H9 (cell line): ENCODE data around the gene GSTA5. TPM values are rescaled to one million over a fixed set of nuclear protein-coding genes. Genes with fewer than 3 reads are reported as not detected.

Experiments used
- DNase-seq: peaks from one replicate; pipeline ENCODE4 v3.0.0-alpha.2; 2017
- H2AFZ ChIP-seq: one replicate; pipeline ENCODE4 v1.6.1; 2013; ENCODE audit warnings: mild to moderate bottlenecking, low read length, control low read depth, moderate library complexity
- H2AK5ac ChIP-seq: 2 replicates; pipeline ENCODE4 v1.6.1; 2013; ENCODE audit warnings: low read length, control low read depth, mixed read lengths; ENCODE audit not compliant: insufficient read length
- H2BK120ac ChIP-seq: one replicate; pipeline ENCODE4 v1.6.1; 2013; ENCODE audit warnings: low read depth, mild to moderate bottlenecking, low read length, control low read depth, inconsistent platforms; ENCODE audit not compliant: poor library complexity, severe bottlenecking
- H2BK12ac ChIP-seq: 2 replicates; pipeline ENCODE4 v1.6.1; 2013; ENCODE audit warnings: low read length, control low read depth, mixed read lengths, low read depth; ENCODE audit not compliant: insufficient read length
- H2BK15ac ChIP-seq: 2 replicates; pipeline ENCODE4 v1.6.1; 2013; ENCODE audit warnings: low read depth, low read length, control low read depth
- H2BK20ac ChIP-seq: one replicate; pipeline ENCODE4 v1.6.1; 2013; ENCODE audit warnings: low read depth, mild to moderate bottlenecking, low read length, control low read depth, inconsistent platforms; ENCODE audit not compliant: poor library complexity, severe bottlenecking
- H2BK5ac ChIP-seq: 2 replicates; pipeline ENCODE4 v1.6.1; 2013; ENCODE audit warnings: low read length, control low read depth, mixed read lengths; ENCODE audit not compliant: insufficient read length
- H3K14ac ChIP-seq: 2 replicates; pipeline ENCODE4 v1.6.1; 2013; ENCODE audit warnings: low read length, control low read depth; ENCODE audit not compliant: insufficient read depth
- H3K18ac ChIP-seq: 2 replicates; pipeline ENCODE4 v1.6.1; 2013; ENCODE audit warnings: low read depth, mild to moderate bottlenecking, mixed read lengths, low read length, control low read depth; ENCODE audit not compliant: insufficient read length
- H3K23ac ChIP-seq: 2 replicates; pipeline ENCODE4 v1.6.1; 2013; ENCODE audit warnings: low read length, control low read depth, mixed read lengths, low read depth; ENCODE audit not compliant: insufficient read length
- H3K23me2 ChIP-seq: 2 replicates; pipeline ENCODE4 v1.6.1; 2013; ENCODE audit warnings: low read depth, mild to moderate bottlenecking, mixed read lengths, low read length, control low read depth; ENCODE audit not compliant: insufficient read length, poor library complexity, severe bottlenecking
- H3K27ac ChIP-seq: 2 replicates; pipeline ENCODE4 v1.5.1; 2013; ENCODE audit warnings: low read length, control low read depth, mixed read lengths, low read depth; ENCODE audit not compliant: insufficient read length
- H3K27me3 ChIP-seq: 2 replicates; pipeline ENCODE4 v1.6.1; 2013; ENCODE audit warnings: low read length, control low read depth, inconsistent platforms; ENCODE audit not compliant: insufficient read depth
- H3K4ac ChIP-seq: 2 replicates; pipeline ENCODE4 v1.6.1; 2013; ENCODE audit warnings: low read depth, mild to moderate bottlenecking, control low read depth, inconsistent platforms, low read length, moderate library complexity
- H3K4me1 ChIP-seq: 2 replicates; pipeline ENCODE4 v1.6.1; 2013; ENCODE audit warnings: low read length, control low read depth, inconsistent platforms; ENCODE audit not compliant: insufficient read depth
- H3K4me2 ChIP-seq: 2 replicates; pipeline ENCODE4 v1.6.1; 2013; ENCODE audit warnings: low read length, control low read depth, mixed read lengths; ENCODE audit not compliant: insufficient read length, insufficient read depth
- H3K56ac ChIP-seq: 2 replicates; pipeline ENCODE4 v1.6.1; 2013; ENCODE audit warnings: low read depth, mild to moderate bottlenecking, mixed read lengths, low read length, control low read depth; ENCODE audit not compliant: insufficient read length
- H3K79me1 ChIP-seq: 2 replicates; pipeline ENCODE4 v1.6.1; 2013; ENCODE audit warnings: low read depth, mild to moderate bottlenecking, moderate library complexity, low read length, control low read depth, inconsistent platforms; ENCODE audit not compliant: insufficient read depth, poor library complexity, severe bottlenecking
- H3K79me2 ChIP-seq: 2 replicates; pipeline ENCODE4 v1.6.1; 2013; ENCODE audit warnings: low read length, control low read depth, inconsistent platforms; ENCODE audit not compliant: insufficient read depth
- H3K9ac ChIP-seq: 2 replicates; pipeline ENCODE4 v1.6.1; 2013; ENCODE audit warnings: low read length, control low read depth, mixed read lengths; ENCODE audit not compliant: insufficient read length; ENCODE audit errors: extremely low read depth
- H3K9me3 ChIP-seq: one replicate; pipeline ENCODE4 v1.6.1; 2013; ENCODE audit warnings: low read depth, low read length, inconsistent platforms; ENCODE audit not compliant: control insufficient read depth
- H3T11ph ChIP-seq: one replicate; pipeline ENCODE4 v1.6.1; 2013; ENCODE audit warnings: mild to moderate bottlenecking, low read length, control low read depth, inconsistent platforms
- H4K20me1 ChIP-seq: one replicate; pipeline ENCODE4 v1.6.1; 2013; ENCODE audit not compliant: control insufficient read depth, insufficient read length, insufficient read depth
- H4K5ac ChIP-seq: 2 replicates; pipeline ENCODE4 v1.6.1; 2013; ENCODE audit warnings: low read depth, mild to moderate bottlenecking, mixed read lengths, low read length, control low read depth; ENCODE audit not compliant: insufficient read length
- H4K8ac ChIP-seq: replicated peaks from 2 replicates; pipeline ENCODE4 v1.6.1; 2013; ENCODE audit warnings: low read length, control low read depth, mixed read lengths, low read depth; ENCODE audit not compliant: insufficient read length
- H4K91ac ChIP-seq: 2 replicates; pipeline ENCODE4 v1.6.1; 2013; ENCODE audit warnings: low read depth, mild to moderate bottlenecking, moderate library complexity, mixed read lengths, low read length, control low read depth; ENCODE audit not compliant: insufficient read length
- H3K27ac Mint-ChIP-seq, 3 experiments: 2 replicates in 2 of 3; 3 replicates in 1 of 3; pipeline ENCODE4 v1.8.0; 2020 to 2021; ENCODE audit warnings: mixed read lengths in 3 of 3, mild to moderate bottlenecking in 1 of 3, moderate library complexity in 1 of 3
- H3K27me3 Mint-ChIP-seq: 2 replicates; pipeline ENCODE4 v1.8.0; 2021; ENCODE audit warnings: low read depth, mild to moderate bottlenecking, moderate library complexity, mixed read lengths
- H3K36me3 Mint-ChIP-seq, 3 experiments: 2 replicates in 2 of 3; 3 replicates in 1 of 3; pipeline ENCODE4 v1.8.0; 2020 to 2021; ENCODE audit warnings: low read depth in 3 of 3, mixed read lengths in 3 of 3; ENCODE audit not compliant: insufficient read depth in 1 of 3
- H3K4me1 Mint-ChIP-seq, 2 experiments: 2 replicates each; pipeline ENCODE4 v1.8.0; 2020; ENCODE audit warnings: mixed read lengths in 2 of 2
- H3K4me3 Mint-ChIP-seq, 2 experiments: 2 replicates in 1 of 2; 3 replicates in 1 of 2; pipeline ENCODE4 v1.8.0; 2020 to 2021; ENCODE audit warnings: mild to moderate bottlenecking in 2 of 2, mixed read lengths in 2 of 2, moderate library complexity in 1 of 2
- H3K9me3 Mint-ChIP-seq, 2 experiments: 2 replicates in 1 of 2; 3 replicates in 1 of 2; pipeline ENCODE4 v1.8.0; 2020; ENCODE audit warnings: mild to moderate bottlenecking in 2 of 2, mixed read lengths in 2 of 2, moderate library complexity in 1 of 2
- WGBS: extraction: QIAGEN DNeasy Blood & Tissue Kit; methylation state at CpG from one replicate; pipeline ENCODE4 v1.1.7; 2013; ENCODE audit warnings: missing lambda C conversion rate, low lambda C conversion rate, mixed read lengths; ENCODE audit not compliant: insufficient read length; ENCODE audit errors: extremely low coverage; 5-methylcytosine and 5-hydroxymethylcytosine counted together
- total RNA-seq: library from RNA; stranded (reverse); gene quantifications from 2 replicates; pipeline ENCODE4 v1.2.1, GENCODE V29; 2021
- TF ChIP-seq, protein P1 (sequence below): fragments of 200-600 bp; sonication (generic); conservative IDR thresholded peaks from 3 replicates; pipeline ENCODE4 v1.8.0; 2021; ENCODE audit warnings: antibody characterized with exemption, mild to moderate bottlenecking

The GSTA5 gene
- total RNA-seq, 1 experiment from 2014 or later = not detected

DNA sequence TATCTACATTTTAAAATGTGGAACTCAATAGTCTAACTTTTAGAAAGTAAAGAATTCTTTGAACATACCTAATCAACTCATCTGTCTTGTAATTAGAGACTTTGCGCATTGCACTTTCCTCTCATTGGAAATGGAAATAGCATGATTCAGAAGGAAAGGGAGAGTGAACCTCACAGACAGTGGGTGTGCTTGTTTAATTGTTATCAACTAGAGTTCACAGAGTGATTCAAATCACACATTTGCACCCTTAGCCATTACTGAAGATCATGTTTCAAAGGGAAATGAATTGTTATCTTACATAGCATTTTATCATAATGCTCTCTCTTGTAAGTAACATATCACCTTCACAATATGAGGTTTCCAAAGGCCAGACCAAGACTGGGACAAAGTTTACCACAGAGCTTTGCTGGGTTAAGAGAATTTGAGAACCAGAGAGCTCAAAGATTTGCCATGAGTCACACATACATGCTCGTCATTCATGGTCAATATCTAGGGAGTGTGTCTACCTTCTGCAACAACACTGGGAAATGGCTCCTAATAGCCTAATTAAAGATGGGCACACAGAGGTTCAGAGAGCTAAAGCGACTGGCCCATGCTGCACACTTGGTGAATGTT, 47.4 kb upstream of the GSTA5 start:
- H3K14ac ChIP-seq = no peak overlapping the region
- H4K5ac ChIP-seq = no peak overlapping the region
- H4K20me1 ChIP-seq = no peaks in the 10 kb centered on the region
- WGBS = no CpG with 5 or more reads among the region's 3 CpGs
- no peaks in the 10 kb centered on the region for H3K27me3 ChIP-seq
- no peak overlapping the region for H4K91ac ChIP-seq
- H3K4ac ChIP-seq = no peak overlapping the region
- H2BK15ac ChIP-seq = no peak overlapping the region
- H3K4me1 Mint-ChIP-seq = peaks cover 3 to 5% of the 10 kb centered on the region in 2 experiments
- TF ChIP-seq, protein P1, sequence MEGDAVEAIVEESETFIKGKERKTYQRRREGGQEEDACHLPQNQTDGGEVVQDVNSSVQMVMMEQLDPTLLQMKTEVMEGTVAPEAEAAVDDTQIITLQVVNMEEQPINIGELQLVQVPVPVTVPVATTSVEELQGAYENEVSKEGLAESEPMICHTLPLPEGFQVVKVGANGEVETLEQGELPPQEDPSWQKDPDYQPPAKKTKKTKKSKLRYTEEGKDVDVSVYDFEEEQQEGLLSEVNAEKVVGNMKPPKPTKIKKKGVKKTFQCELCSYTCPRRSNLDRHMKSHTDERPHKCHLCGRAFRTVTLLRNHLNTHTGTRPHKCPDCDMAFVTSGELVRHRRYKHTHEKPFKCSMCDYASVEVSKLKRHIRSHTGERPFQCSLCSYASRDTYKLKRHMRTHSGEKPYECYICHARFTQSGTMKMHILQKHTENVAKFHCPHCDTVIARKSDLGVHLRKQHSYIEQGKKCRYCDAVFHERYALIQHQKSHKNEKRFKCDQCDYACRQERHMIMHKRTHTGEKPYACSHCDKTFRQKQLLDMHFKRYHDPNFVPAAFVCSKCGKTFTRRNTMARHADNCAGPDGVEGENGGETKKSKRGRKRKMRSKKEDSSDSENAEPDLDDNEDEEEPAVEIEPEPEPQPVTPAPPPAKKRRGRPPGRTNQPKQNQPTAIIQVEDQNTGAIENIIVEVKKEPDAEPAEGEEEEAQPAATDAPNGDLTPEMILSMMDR = no peak
- no peaks in the 10 kb centered on the region for H3K4me1 ChIP-seq
- H2BK12ac ChIP-seq = no peak overlapping the region
- no peak overlapping the region for H2AK5ac ChIP-seq
- H2BK5ac ChIP-seq = no peak overlapping the region
- no peak overlapping the region for H3K4me3 Mint-ChIP-seq
- no peak overlapping the region for H2AFZ ChIP-seq
- H4K8ac ChIP-seq = no peak overlapping the region
- H3K9ac ChIP-seq = no peak overlapping the region
- no peak overlapping the region for H3K23ac ChIP-seq
- no peak for DNase-seq
- H3T11ph ChIP-seq = no peak overlapping the region
- H3K27ac ChIP-seq = no peak overlapping the region
- no peaks in the 10 kb centered on the region for H3K9me3 ChIP-seq
- H3K27me3 Mint-ChIP-seq = no peaks in the 10 kb centered on the region
- H3K36me3 Mint-ChIP-seq = no peaks in the 10 kb centered on the region
- no peaks in the 10 kb centered on the region for H3K9me3 Mint-ChIP-seq
- H2BK120ac ChIP-seq = no peak overlapping the region
- no peaks in the 10 kb centered on the region for H3K23me2 ChIP-seq
- H3K56ac ChIP-seq = no peak overlapping the region
- no peaks in the 10 kb centered on the region for H3K79me2 ChIP-seq
- H3K79me1 ChIP-seq = no peaks in the 10 kb centered on the region
- H3K4me2 ChIP-seq = no peak overlapping the region
- H2BK20ac ChIP-seq = no peak overlapping the region
- no peak overlapping the region for H3K27ac Mint-ChIP-seq
- no peak overlapping the region for H3K18ac ChIP-seq
